CD4-positive, alpha-beta T cell treated with Interleukin-12 subunit alpha and Interleukin-12 subunit beta, for 1 hour (primary cell): ENCODE results near the gene FARS2.

ENCODE experiments used
- DNase-seq: peaks from one replicate; pipeline ENCODE4 v3.0.0-alpha.2; 2020

FARS2 gene

GRCh38 chr6:5388326-5388725 is 127.0 kb downstream of the FARS2 start:
- DNase-seq, result no peak

- no peak for DNase-seq
Measured at GRCh38 chr6:5389086-5389745, 127.9 kb downstream of the FARS2 start.

- no peak for DNase-seq
Measured at GRCh38 chr6:5390177-5390576, 128.9 kb downstream of the FARS2 start.

- no peak for DNase-seq
Measured at GRCh38 chr6:5394280-5394679, 133.0 kb downstream of the FARS2 start.

GRCh38 chr6:5395719-5396118 is 134.4 kb downstream of the FARS2 start:
- no peak for DNase-seq

- peak; percentile 51 for DNase-seq
Measured at GRCh38 chr6:5398530-5398929, 137.2 kb downstream of the FARS2 start.

- no peak for DNase-seq
Measured at GRCh38 chr6:5399391-5399790, 138.1 kb downstream of the FARS2 start.

- DNase-seq, result peak; percentile 7
Measured at GRCh38 chr6:5401845-5402738, 140.8 kb downstream of the FARS2 start.

GRCh38 chr6:5403076-5403475 is 141.8 kb downstream of the FARS2 start:
- DNase-seq, result no peak

GRCh38 chr6:5403609-5404008 is 142.3 kb downstream of the FARS2 start:
- no peak for DNase-seq

GRCh38 chr6:5405976-5406375 is 144.7 kb downstream of the FARS2 start:
- DNase-seq, result no peak

GRCh38 chr6:5411414-5411813 is 150.1 kb downstream of the FARS2 start:
- no peak for DNase-seq

- no peak for DNase-seq
Measured at GRCh38 chr6:5412017-5412416, 150.7 kb downstream of the FARS2 start.

GRCh38 chr6:5412663-5413062 is 151.3 kb downstream of the FARS2 start:
- no peak for DNase-seq

GRCh38 chr6:5416250-5416649 is 154.9 kb downstream of the FARS2 start:
- DNase-seq, result no peak

GRCh38 chr6:5422321-5422915 is 161.1 kb downstream of the FARS2 start:
- DNase-seq, result no peak

GRCh38 chr6:5423251-5423650 is 161.9 kb downstream of the FARS2 start:
- DNase-seq, result no peak

- no peak for DNase-seq
Measured at GRCh38 chr6:5424726-5425125, 163.4 kb downstream of the FARS2 start.

- no peak for DNase-seq
Measured at GRCh38 chr6:5425267-5425666, 164.0 kb downstream of the FARS2 start.

- DNase-seq, result no peak
Measured at GRCh38 chr6:5425797-5426196, 164.5 kb downstream of the FARS2 start.

- no peak for DNase-seq
Measured at GRCh38 chr6:5427586-5427985, 166.3 kb downstream of the FARS2 start.

GRCh38 chr6:5433324-5433723 is 172.0 kb downstream of the FARS2 start:
- no peak for DNase-seq

GRCh38 chr6:5435449-5435848 is 174.1 kb downstream of the FARS2 start:
- no peak for DNase-seq
